ENCODE results near the gene CXCL17. TPM values are rescaled to one million over a fixed set of nuclear protein-coding genes. Genes with fewer than 3 reads are reported as not detected.
A peak's percentile ranks its signal among the peaks of the same experiment; 100 is the strongest.

CXCL17 gene
- total RNA-seq, 2 experiments from 2014 or later = not detected

DNA sequence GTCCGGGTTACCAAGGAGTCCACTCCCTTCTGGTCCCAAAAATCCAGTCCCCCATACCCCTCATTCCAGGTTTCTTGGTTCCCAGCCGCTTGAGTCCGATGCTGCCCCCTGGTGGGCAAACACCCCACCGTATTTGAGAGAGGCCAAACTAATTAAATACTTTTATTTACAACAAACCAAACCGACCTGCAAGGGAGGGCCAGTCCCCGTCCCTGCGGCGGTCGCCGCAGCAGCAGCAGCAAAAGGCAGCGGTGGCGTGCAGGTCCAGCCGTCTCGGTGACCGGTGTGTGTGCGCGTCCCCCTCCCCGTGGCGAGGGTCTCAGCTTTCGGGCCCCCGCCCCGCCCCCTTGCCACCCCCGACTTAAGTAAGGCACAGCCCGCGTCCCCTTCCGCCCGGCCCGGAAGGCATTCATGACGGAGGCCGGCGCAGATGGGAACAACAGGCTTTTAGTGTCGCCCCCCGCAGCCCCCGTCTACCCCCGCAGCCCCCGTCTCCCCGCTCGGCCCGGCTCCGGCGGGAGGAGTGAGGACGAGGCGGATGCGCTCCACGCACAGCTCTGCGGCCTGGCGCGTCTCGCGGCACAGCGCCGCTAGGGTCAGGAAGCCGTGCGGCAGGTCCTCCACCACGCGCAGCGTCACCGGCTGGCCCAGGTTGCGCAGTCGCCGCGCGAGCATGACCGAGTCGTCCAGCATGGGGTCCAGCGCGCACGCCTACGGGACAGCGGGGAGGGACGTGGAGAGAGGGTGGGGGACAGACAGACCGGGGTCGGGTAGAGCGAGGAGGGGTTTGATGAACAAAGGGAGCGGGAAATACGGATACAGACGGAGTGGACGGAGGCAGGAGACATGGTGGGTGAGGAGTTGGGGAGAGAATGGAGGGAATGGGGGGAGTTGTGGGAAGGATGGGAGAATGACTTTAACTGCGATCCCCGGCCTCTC lies 41.1 kb downstream of the CXCL17 start:
- Mint-ChIP-seq H3K9me3 (no peaks in the 10 kb centered on the region), H3K27ac (peak overlapping the region; percentile 57), H3K4me1 (peaks cover 39% of the 10 kb centered on the region), H3K27me3 (no peaks in the 10 kb centered on the region), H3K4me3 (peak overlapping the region; percentile 67), H3K36me3 (ENCODE audit: low read depth) (peaks cover 13% of the 10 kb centered on the region)
- ChIA-PET POLR2A (interaction anchor here (0.5 kb wide), 1 partner anchor 234 kb away, joined by 3 read pairs; no protein-coding TSS in a partner anchor), CTCF (interaction anchor here (0.8 to 2.9 kb wide), 3 partner anchors 19 to 278 kb away, joined by 3 to 12 read pairs (median 4); no protein-coding TSS in a partner anchor)
- peak; percentile 69 for DNase-seq

GRCh38 chr19:42400404-42400803 lies 42.3 kb downstream of the CXCL17 start:
- Mint-ChIP-seq H3K4me1 (peaks cover 47% of the 10 kb centered on the region), H3K27ac (no peak overlapping the region), H3K27me3 (no peaks in the 10 kb centered on the region), H3K9me3 (no peaks in the 10 kb centered on the region), H3K36me3 (ENCODE audit: low read depth) (peaks cover 8% of the 10 kb centered on the region), H3K4me3 (no peak overlapping the region)
- ChIA-PET POLR2A (no interaction called here), CTCF (interaction anchor here (0.6 to 2.9 kb wide), 11 partner anchors 8 to 277 kb away, joined by 3 to 12 read pairs (median 3); no protein-coding TSS in a partner anchor)
- no peak for DNase-seq

DNA sequence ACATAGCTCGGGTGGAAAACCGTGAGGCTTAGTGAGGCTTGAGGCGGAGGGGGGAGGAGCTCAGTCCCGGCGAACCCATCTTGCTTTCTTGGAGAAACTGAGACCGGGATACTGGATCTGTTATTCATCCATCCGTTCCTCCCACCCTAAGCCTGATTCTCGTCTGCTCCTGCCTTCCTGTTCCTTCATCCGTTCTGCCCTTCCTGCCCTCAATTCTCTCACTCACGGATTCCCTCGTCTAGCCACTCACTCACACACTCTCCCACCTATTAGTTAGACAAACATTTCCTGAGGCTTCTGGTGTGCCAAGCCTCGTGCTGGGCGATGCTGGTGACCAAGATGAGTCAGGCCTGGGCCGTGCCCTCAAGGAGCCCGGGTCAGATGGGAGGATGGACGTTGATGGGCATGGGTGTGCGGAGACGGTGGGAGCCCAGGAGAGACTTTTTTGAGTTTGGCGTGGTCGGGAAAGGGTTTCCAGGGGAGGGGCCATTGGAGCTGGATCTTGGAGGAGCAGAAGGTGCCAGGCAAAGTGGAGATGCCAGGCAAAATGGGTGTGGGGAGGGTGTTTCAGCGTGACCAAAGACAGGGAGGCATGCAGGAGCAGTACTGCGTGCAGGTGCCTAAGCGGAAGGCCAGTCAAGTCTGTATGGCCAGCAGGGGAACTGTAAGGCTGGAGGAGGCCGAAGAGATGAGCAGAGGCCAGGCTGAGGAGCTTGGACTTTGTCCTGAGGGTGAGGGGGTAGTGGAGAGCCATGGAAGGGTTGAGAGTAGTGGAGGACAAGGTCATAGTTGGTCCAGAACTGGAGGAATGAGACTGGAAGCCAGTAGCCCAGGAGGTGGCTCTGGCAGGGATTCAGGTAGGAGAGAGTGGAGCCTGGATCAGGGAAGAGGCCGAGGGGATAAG lies 45.2 kb downstream of the CXCL17 start:
- POLR2A ChIA-PET = no interaction called here
- H3K27ac Mint-ChIP-seq = peak overlapping the region; percentile 93

DNA sequence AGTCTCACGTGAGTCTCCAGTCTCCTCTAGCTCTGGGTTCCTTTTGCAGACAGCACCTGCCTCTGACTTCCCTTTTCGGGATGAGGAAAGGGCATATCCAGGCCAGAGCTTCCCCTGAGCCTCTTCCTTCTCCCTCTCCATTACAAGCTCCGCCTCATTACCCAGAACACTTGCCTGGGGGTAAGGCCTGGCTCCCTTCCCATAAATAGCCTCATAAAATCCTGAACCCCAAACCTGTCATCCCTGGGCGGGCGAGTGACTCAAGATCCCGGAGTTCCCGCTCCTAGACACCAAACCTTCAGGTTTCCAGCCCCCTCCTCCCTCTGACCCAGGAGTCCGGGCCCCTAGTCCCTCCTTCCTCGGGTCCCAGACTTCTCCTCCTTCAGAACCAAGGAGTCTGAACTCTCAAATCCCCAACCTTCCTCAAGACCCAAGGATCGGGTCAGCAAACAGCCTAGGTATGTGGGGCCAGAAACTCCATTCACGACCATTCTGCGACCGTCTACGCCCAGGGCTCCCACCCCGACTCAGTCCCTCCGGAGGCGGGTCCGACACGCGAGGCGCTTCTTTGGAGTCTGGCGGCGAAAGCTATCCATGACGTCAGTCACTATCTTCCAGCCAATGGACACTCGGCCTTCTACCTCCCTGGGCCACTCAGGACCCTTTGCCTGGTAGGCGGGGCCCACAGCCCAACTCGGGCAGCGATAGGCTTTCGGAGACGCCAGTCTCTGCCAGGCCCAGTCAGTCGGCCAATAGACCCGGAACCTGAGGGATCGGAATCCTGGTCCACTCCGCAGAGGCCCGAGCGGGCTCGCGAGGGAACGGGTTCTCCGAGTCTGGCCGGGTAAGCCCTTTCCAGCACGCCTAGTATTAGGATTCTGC lies 46.1 kb downstream of the CXCL17 start:
- Mint-ChIP-seq H3K4me3 (peak overlapping the region; percentile 81), H3K27ac (peak overlapping the region; percentile 93), H3K4me1 (peaks cover 38% of the 10 kb centered on the region), H3K36me3 (ENCODE audit: low read depth) (no peaks in the 10 kb centered on the region), H3K27me3 (peaks cover 9% of the 10 kb centered on the region), H3K9me3 (no peaks in the 10 kb centered on the region)
- peak; percentile 96 for DNase-seq
- ChIA-PET POLR2A (interaction anchor here (0.6 kb wide), 1 partner anchor 162 kb away, joined by 3 read pairs; no protein-coding TSS in a partner anchor), CTCF (interaction anchor here (0.7 to 2.1 kb wide), 9 partner anchors 12 to 288 kb away, joined by 3 to 8 read pairs (median 4); no protein-coding TSS in a partner anchor)

More for the DNA sequence above, 45.2 kb downstream of the CXCL17 start:
- H3K36me3 Mint-ChIP-seq (ENCODE audit: low read depth) = no peaks in the 10 kb centered on the region
- no peak for DNase-seq
- no peaks in the 10 kb centered on the region for H3K9me3 Mint-ChIP-seq
- peaks cover 2% of the 10 kb centered on the region for H3K27me3 Mint-ChIP-seq
- H3K4me3 Mint-ChIP-seq = peak overlapping the region; percentile 81
- H3K4me1 Mint-ChIP-seq = peaks cover 47% of the 10 kb centered on the region
- CTCF ChIA-PET = interaction anchor here (0.7 to 1.9 kb wide), 6 partner anchors 16 to 289 kb away, joined by 3 to 8 read pairs (median 4); no protein-coding TSS in a partner anchor

DNA sequence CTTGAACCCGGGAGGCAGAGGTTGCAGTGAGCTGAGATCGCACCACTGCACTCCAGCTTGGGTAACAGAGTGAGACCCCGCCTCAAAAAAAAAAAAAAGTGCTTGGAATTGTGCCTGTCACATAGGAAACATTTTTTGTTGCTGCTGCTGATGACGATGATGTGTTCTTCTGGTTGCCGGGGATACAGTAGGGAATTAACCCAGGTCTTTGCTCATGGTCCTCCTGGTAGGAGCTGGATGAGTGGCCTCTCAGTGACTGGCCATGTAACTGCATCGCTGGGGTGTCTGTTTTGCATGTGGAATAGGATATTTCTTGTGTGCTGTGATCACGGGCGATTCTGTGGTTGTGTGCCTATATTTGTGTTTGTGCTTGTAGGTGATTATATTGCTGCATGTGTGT lies 48.0 kb downstream of the CXCL17 start:
- H3K27me3 Mint-ChIP-seq = peaks cover 18% of the 10 kb centered on the region
- no peak overlapping the region for H3K27ac Mint-ChIP-seq
- no peaks in the 10 kb centered on the region for H3K36me3 Mint-ChIP-seq (ENCODE audit: low read depth)
- no peak for DNase-seq
- ChIA-PET POLR2A (no interaction called here), CTCF (interaction anchor here (2.1 kb wide), 1 partner anchor 26 kb away, joined by 7 read pairs; no protein-coding TSS in a partner anchor)
- H3K4me1 Mint-ChIP-seq = peaks cover 26% of the 10 kb centered on the region
- H3K9me3 Mint-ChIP-seq = no peaks in the 10 kb centered on the region
- no peak overlapping the region for H3K4me3 Mint-ChIP-seq

- Mint-ChIP-seq H3K4me3 (no peak overlapping the region), H3K36me3 (ENCODE audit: low read depth) (no peaks in the 10 kb centered on the region), H3K27ac (no peak overlapping the region), H3K27me3 (peaks cover 25% of the 10 kb centered on the region), H3K4me1 (peaks cover 12% of the 10 kb centered on the region), H3K9me3 (no peaks in the 10 kb centered on the region)
- DNase-seq = no peak
- POLR2A ChIA-PET = no interaction called here
- CTCF ChIA-PET = interaction anchor here (1.2 kb wide), 1 partner anchor 8 kb away, joined by 3 read pairs; no protein-coding TSS in a partner anchor
These were observed 50.6 kb downstream of the CXCL17 start for GRCh38 chr19:42392165-42392564.

DNA sequence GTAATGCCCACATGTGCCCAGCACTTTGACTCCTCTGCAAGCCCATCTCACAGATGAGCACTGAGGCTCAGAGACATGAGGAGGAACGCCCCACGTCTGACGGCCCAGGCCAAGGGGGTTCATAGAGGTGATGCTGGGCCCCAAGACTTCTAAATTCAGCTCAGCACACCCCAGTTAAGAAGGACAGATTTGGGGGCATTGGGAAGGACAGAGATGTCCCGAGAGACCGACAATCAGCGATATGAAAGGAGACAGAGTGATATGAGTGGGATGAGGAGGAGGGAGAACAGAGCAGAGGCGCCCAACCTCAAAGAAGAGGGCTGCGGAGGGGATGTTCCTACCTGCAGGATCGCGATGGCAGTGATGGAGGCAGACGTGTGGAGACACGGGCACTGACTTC lies 52.8 kb downstream of the CXCL17 start, which contains the start of gene CNFN:
CNFN (minus strand) TSS at position 399 of the 400 bp plus-strand sequence. CDS start 1,260 bp downstream, outside the sequence.
- Mint-ChIP-seq H3K4me3 (no peak within 1 kb of the TSS), H3K9me3 (no peaks in the 10 kb centered on the region), H3K36me3 (ENCODE audit: low read depth) (no peaks in the 10 kb centered on the region), H3K27me3 (peaks cover 32% of the 10 kb centered on the region), H3K27ac (no peak within 1 kb of the TSS), H3K4me1 (peaks cover 5% of the 10 kb centered on the region)
- no peak for DNase-seq
- POLR2A ChIA-PET = no interaction called here
- CTCF ChIA-PET = interaction anchor here (1.4 kb wide), 1 partner anchor 16 kb away, joined by 3 read pairs; no protein-coding TSS in a partner anchor

- Mint-ChIP-seq H3K27me3 (peaks cover 32% of the 10 kb centered on the region), H3K4me3 (no peak overlapping the region), H3K9me3 (no peaks in the 10 kb centered on the region), H3K36me3 (ENCODE audit: low read depth) (no peaks in the 10 kb centered on the region), H3K27ac (no peak overlapping the region), H3K4me1 (peaks cover 5% of the 10 kb centered on the region)
- POLR2A ChIA-PET = no interaction called here
- CTCF ChIA-PET = interaction anchor here (0.5 to 1.4 kb wide), 3 partner anchors 15 to 1969 kb away, joined by 3 to 4 read pairs (median 3); no protein-coding TSS in a partner anchor
- DNase-seq = no peak
These were observed 53.8 kb downstream of the CXCL17 start for GRCh38 chr19:42388851-42389489.

DNA sequence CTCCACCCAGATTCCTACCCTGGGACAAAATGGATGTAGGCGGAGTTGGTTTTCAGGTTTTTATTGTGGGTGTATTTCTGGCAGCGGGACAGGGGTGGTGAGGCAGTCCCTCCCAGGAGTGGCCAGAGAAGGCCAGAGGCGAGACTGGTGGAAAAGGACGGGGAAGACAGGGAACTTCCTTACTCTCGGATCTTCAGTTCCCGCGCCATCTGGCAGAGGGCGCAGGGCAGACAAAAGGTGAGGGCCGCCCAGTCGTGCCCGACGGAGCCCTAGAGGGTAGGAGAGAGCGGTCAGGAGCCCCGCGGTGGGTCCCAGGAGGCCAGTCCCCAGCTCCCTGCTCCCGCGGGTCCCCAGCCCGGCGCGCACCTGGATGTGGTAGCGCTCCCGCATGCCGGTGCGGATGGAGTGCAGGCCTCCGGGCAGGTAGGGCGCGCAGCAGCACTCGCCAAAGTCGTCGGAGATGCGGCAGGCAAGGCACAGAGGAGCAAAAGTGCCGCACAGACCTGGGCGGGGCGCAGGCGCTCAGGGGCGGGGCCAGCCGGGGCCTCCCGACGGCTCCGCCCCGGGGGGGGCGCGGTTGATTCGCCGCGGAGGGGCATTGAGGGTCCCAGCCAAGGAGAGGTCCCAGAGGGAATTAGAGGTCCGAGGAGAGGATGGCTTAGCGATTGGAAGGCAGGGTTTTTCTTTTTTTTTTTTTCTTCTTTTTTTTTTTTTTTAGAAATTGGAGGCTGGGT lies 55.6 kb downstream of the CXCL17 start:
- H3K4me1 Mint-ChIP-seq = peaks cover 5% of the 10 kb centered on the region
- POLR2A ChIA-PET = interaction anchor here (0.6 kb wide), 1 partner anchor 159 kb away, joined by 3 read pairs; no protein-coding TSS in a partner anchor
- H3K27ac Mint-ChIP-seq = no peak overlapping the region
- H3K36me3 Mint-ChIP-seq (ENCODE audit: low read depth) = no peaks in the 10 kb centered on the region
- H3K27me3 Mint-ChIP-seq = peaks cover 35% of the 10 kb centered on the region
- peak overlapping the region; percentile 31 for H3K4me3 Mint-ChIP-seq
- CTCF ChIA-PET = interaction anchor here (1.0 to 1.2 kb wide), 2 partner anchors 13 to 151 kb away, joined by 3 read pairs; no protein-coding TSS in a partner anchor
- DNase-seq = peak; percentile 70
- no peaks in the 10 kb centered on the region for H3K9me3 Mint-ChIP-seq

- Mint-ChIP-seq H3K9me3 (no peaks in the 10 kb centered on the region), H3K4me1 (no peaks in the 10 kb centered on the region), H3K27ac (no peak overlapping the region), H3K27me3 (peaks cover 10% of the 10 kb centered on the region), H3K4me3 (no peak overlapping the region), H3K36me3 (ENCODE audit: low read depth) (no peaks in the 10 kb centered on the region)
- ChIA-PET POLR2A (no interaction called here), CTCF (interaction anchor here (1.0 to 2.9 kb wide), 2 partner anchors 16 to 20 kb away, joined by 3 to 8 read pairs; no protein-coding TSS in a partner anchor)
- DNase-seq = no peak
These were observed 62.6 kb downstream of the CXCL17 start for GRCh38 chr19:42380155-42380554.
